H9 (cell line): ENCODE data around the gene TMEM176B. TPM values are rescaled to one million over a fixed set of nuclear protein-coding genes. Genes with fewer than 3 reads are reported as not detected.

Experiments used
- DNase-seq: peaks from one replicate; pipeline ENCODE4 v3.0.0-alpha.2; 2017
- H2AFZ ChIP-seq: one replicate; pipeline ENCODE4 v1.6.1; 2013; ENCODE audit warnings: mild to moderate bottlenecking, low read length, control low read depth, moderate library complexity
- H2AK5ac ChIP-seq: 2 replicates; pipeline ENCODE4 v1.6.1; 2013; ENCODE audit warnings: low read length, control low read depth, mixed read lengths; ENCODE audit not compliant: insufficient read length
- H2BK120ac ChIP-seq: one replicate; pipeline ENCODE4 v1.6.1; 2013; ENCODE audit warnings: low read depth, mild to moderate bottlenecking, low read length, control low read depth, inconsistent platforms; ENCODE audit not compliant: poor library complexity, severe bottlenecking
- H2BK12ac ChIP-seq: 2 replicates; pipeline ENCODE4 v1.6.1; 2013; ENCODE audit warnings: low read length, control low read depth, mixed read lengths, low read depth; ENCODE audit not compliant: insufficient read length
- H2BK15ac ChIP-seq: 2 replicates; pipeline ENCODE4 v1.6.1; 2013; ENCODE audit warnings: low read depth, low read length, control low read depth
- H2BK20ac ChIP-seq: one replicate; pipeline ENCODE4 v1.6.1; 2013; ENCODE audit warnings: low read depth, mild to moderate bottlenecking, low read length, control low read depth, inconsistent platforms; ENCODE audit not compliant: poor library complexity, severe bottlenecking
- H2BK5ac ChIP-seq: 2 replicates; pipeline ENCODE4 v1.6.1; 2013; ENCODE audit warnings: low read length, control low read depth, mixed read lengths; ENCODE audit not compliant: insufficient read length
- H3K14ac ChIP-seq: 2 replicates; pipeline ENCODE4 v1.6.1; 2013; ENCODE audit warnings: low read length, control low read depth; ENCODE audit not compliant: insufficient read depth
- H3K18ac ChIP-seq: 2 replicates; pipeline ENCODE4 v1.6.1; 2013; ENCODE audit warnings: low read depth, mild to moderate bottlenecking, mixed read lengths, low read length, control low read depth; ENCODE audit not compliant: insufficient read length
- H3K23ac ChIP-seq: 2 replicates; pipeline ENCODE4 v1.6.1; 2013; ENCODE audit warnings: low read length, control low read depth, mixed read lengths, low read depth; ENCODE audit not compliant: insufficient read length
- H3K23me2 ChIP-seq: 2 replicates; pipeline ENCODE4 v1.6.1; 2013; ENCODE audit warnings: low read depth, mild to moderate bottlenecking, mixed read lengths, low read length, control low read depth; ENCODE audit not compliant: insufficient read length, poor library complexity, severe bottlenecking
- H3K27ac ChIP-seq: 2 replicates; pipeline ENCODE4 v1.5.1; 2013; ENCODE audit warnings: low read length, control low read depth, mixed read lengths, low read depth; ENCODE audit not compliant: insufficient read length
- H3K27me3 ChIP-seq: 2 replicates; pipeline ENCODE4 v1.6.1; 2013; ENCODE audit warnings: low read length, control low read depth, inconsistent platforms; ENCODE audit not compliant: insufficient read depth
- H3K4ac ChIP-seq: 2 replicates; pipeline ENCODE4 v1.6.1; 2013; ENCODE audit warnings: low read depth, mild to moderate bottlenecking, control low read depth, inconsistent platforms, low read length, moderate library complexity
- H3K4me1 ChIP-seq: 2 replicates; pipeline ENCODE4 v1.6.1; 2013; ENCODE audit warnings: low read length, control low read depth, inconsistent platforms; ENCODE audit not compliant: insufficient read depth
- H3K4me2 ChIP-seq: 2 replicates; pipeline ENCODE4 v1.6.1; 2013; ENCODE audit warnings: low read length, control low read depth, mixed read lengths; ENCODE audit not compliant: insufficient read length, insufficient read depth
- H3K56ac ChIP-seq: 2 replicates; pipeline ENCODE4 v1.6.1; 2013; ENCODE audit warnings: low read depth, mild to moderate bottlenecking, mixed read lengths, low read length, control low read depth; ENCODE audit not compliant: insufficient read length
- H3K79me1 ChIP-seq: 2 replicates; pipeline ENCODE4 v1.6.1; 2013; ENCODE audit warnings: low read depth, mild to moderate bottlenecking, moderate library complexity, low read length, control low read depth, inconsistent platforms; ENCODE audit not compliant: insufficient read depth, poor library complexity, severe bottlenecking
- H3K79me2 ChIP-seq: 2 replicates; pipeline ENCODE4 v1.6.1; 2013; ENCODE audit warnings: low read length, control low read depth, inconsistent platforms; ENCODE audit not compliant: insufficient read depth
- H3K9ac ChIP-seq: 2 replicates; pipeline ENCODE4 v1.6.1; 2013; ENCODE audit warnings: low read length, control low read depth, mixed read lengths; ENCODE audit not compliant: insufficient read length; ENCODE audit errors: extremely low read depth
- H3K9me3 ChIP-seq: one replicate; pipeline ENCODE4 v1.6.1; 2013; ENCODE audit warnings: low read depth, low read length, inconsistent platforms; ENCODE audit not compliant: control insufficient read depth
- H3T11ph ChIP-seq: one replicate; pipeline ENCODE4 v1.6.1; 2013; ENCODE audit warnings: mild to moderate bottlenecking, low read length, control low read depth, inconsistent platforms
- H4K20me1 ChIP-seq: one replicate; pipeline ENCODE4 v1.6.1; 2013; ENCODE audit not compliant: control insufficient read depth, insufficient read length, insufficient read depth
- H4K5ac ChIP-seq: 2 replicates; pipeline ENCODE4 v1.6.1; 2013; ENCODE audit warnings: low read depth, mild to moderate bottlenecking, mixed read lengths, low read length, control low read depth; ENCODE audit not compliant: insufficient read length
- H4K8ac ChIP-seq: replicated peaks from 2 replicates; pipeline ENCODE4 v1.6.1; 2013; ENCODE audit warnings: low read length, control low read depth, mixed read lengths, low read depth; ENCODE audit not compliant: insufficient read length
- H4K91ac ChIP-seq: 2 replicates; pipeline ENCODE4 v1.6.1; 2013; ENCODE audit warnings: low read depth, mild to moderate bottlenecking, moderate library complexity, mixed read lengths, low read length, control low read depth; ENCODE audit not compliant: insufficient read length
- H3K27ac Mint-ChIP-seq, 3 experiments: 2 replicates in 2 of 3; 3 replicates in 1 of 3; pipeline ENCODE4 v1.8.0; 2020 to 2021; ENCODE audit warnings: mixed read lengths in 3 of 3, mild to moderate bottlenecking in 1 of 3, moderate library complexity in 1 of 3
- H3K27me3 Mint-ChIP-seq: 2 replicates; pipeline ENCODE4 v1.8.0; 2021; ENCODE audit warnings: low read depth, mild to moderate bottlenecking, moderate library complexity, mixed read lengths
- H3K36me3 Mint-ChIP-seq, 3 experiments: 2 replicates in 2 of 3; 3 replicates in 1 of 3; pipeline ENCODE4 v1.8.0; 2020 to 2021; ENCODE audit warnings: low read depth in 3 of 3, mixed read lengths in 3 of 3; ENCODE audit not compliant: insufficient read depth in 1 of 3
- H3K4me1 Mint-ChIP-seq, 2 experiments: 2 replicates each; pipeline ENCODE4 v1.8.0; 2020; ENCODE audit warnings: mixed read lengths in 2 of 2
- H3K4me3 Mint-ChIP-seq, 2 experiments: 2 replicates in 1 of 2; 3 replicates in 1 of 2; pipeline ENCODE4 v1.8.0; 2020 to 2021; ENCODE audit warnings: mild to moderate bottlenecking in 2 of 2, mixed read lengths in 2 of 2, moderate library complexity in 1 of 2
- H3K9me3 Mint-ChIP-seq, 2 experiments: 2 replicates in 1 of 2; 3 replicates in 1 of 2; pipeline ENCODE4 v1.8.0; 2020; ENCODE audit warnings: mild to moderate bottlenecking in 2 of 2, mixed read lengths in 2 of 2, moderate library complexity in 1 of 2
- whole genome bisulfite sequencing: extraction: QIAGEN DNeasy Blood & Tissue Kit; methylation state at CpG from one replicate; pipeline ENCODE4 v1.1.7; 2013; ENCODE audit warnings: missing lambda C conversion rate, low lambda C conversion rate, mixed read lengths; ENCODE audit not compliant: insufficient read length; ENCODE audit errors: extremely low coverage; 5-methylcytosine and 5-hydroxymethylcytosine counted together
- total RNA-seq: library from RNA; stranded (reverse); gene quantifications from 2 replicates; pipeline ENCODE4 v1.2.1, GENCODE V29; 2021
- TF ChIP-seq, protein P1 (sequence below): fragments of 200-600 bp; sonication (generic); conservative IDR thresholded peaks from 3 replicates; pipeline ENCODE4 v1.8.0; 2021; ENCODE audit warnings: antibody characterized with exemption, mild to moderate bottlenecking

Gene TMEM176B
- total RNA-seq, 1 experiment from 2014 or later: 0.85 TPM

DNA sequence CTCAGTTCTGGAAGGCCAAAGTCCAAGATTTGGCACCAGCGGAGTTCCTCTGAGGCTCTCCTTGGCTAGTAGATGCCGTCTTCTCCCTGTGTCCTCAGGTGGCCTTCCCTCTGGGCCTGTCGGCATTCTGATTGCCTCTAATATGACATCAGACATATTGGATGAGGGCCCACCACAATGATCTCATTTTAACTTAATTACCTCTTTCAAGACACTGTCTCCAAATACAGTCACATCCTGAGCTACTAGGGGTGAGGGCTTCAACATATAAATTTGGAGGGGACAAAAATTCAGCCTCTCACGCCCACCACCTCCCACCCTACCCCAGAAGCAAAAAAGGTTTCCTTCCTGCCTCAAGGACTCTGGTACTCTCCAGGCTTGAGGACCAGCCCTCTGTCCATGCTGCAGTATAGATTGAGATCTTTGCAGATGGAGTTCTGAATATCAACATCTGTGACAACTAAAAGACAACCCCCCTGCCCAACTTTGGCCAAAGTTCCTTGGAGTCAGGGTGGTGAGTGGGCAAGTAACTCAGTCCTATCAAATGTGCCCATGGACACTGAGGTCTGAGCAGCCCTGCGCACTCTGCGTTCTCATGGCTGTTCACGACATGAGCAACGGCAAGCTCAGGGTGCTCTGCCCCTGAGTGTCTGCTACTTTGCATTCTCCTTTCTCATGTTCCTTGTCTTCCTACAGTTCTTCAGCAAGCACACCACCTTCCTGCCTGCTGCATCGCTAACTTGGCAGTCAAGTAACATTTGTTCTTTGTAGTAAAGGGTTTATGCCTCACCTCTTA, 11.5 kb downstream of the TMEM176B start:
- no peak overlapping the region for H3K18ac ChIP-seq
- H3K4me1 ChIP-seq: no peaks in the 10 kb centered on the region
- H4K20me1 ChIP-seq: no peaks in the 10 kb centered on the region
- H4K8ac ChIP-seq: no peak overlapping the region
- DNase-seq: no peak
- H3K4me3 Mint-ChIP-seq: no peak overlapping the region
- H3K27ac ChIP-seq: no peak overlapping the region
- no CpG with 5 or more reads among the region's 9 CpGs for WGBS
- no peak overlapping the region for H3K23ac ChIP-seq
- H4K91ac ChIP-seq: no peak overlapping the region
- H2BK5ac ChIP-seq: no peak overlapping the region
- no peak overlapping the region for H3K56ac ChIP-seq
- no peaks in the 10 kb centered on the region for H3K79me1 ChIP-seq
- H3K27me3 ChIP-seq: no peaks in the 10 kb centered on the region
- no peaks in the 10 kb centered on the region for H3K23me2 ChIP-seq
- peaks cover 52% of the 10 kb centered on the region for H3K27me3 Mint-ChIP-seq
- H2BK120ac ChIP-seq: no peak overlapping the region
- H3K14ac ChIP-seq: no peak overlapping the region
- no peak overlapping the region for H2BK12ac ChIP-seq
- no peak overlapping the region for H4K5ac ChIP-seq
- H3K9ac ChIP-seq: no peak overlapping the region
- H3K9me3 ChIP-seq: no peaks in the 10 kb centered on the region
- H3K4ac ChIP-seq: no peak overlapping the region
- TF ChIP-seq, protein P1, sequence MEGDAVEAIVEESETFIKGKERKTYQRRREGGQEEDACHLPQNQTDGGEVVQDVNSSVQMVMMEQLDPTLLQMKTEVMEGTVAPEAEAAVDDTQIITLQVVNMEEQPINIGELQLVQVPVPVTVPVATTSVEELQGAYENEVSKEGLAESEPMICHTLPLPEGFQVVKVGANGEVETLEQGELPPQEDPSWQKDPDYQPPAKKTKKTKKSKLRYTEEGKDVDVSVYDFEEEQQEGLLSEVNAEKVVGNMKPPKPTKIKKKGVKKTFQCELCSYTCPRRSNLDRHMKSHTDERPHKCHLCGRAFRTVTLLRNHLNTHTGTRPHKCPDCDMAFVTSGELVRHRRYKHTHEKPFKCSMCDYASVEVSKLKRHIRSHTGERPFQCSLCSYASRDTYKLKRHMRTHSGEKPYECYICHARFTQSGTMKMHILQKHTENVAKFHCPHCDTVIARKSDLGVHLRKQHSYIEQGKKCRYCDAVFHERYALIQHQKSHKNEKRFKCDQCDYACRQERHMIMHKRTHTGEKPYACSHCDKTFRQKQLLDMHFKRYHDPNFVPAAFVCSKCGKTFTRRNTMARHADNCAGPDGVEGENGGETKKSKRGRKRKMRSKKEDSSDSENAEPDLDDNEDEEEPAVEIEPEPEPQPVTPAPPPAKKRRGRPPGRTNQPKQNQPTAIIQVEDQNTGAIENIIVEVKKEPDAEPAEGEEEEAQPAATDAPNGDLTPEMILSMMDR: no peak
- H2AK5ac ChIP-seq: no peak overlapping the region
- no peak overlapping the region for H3T11ph ChIP-seq
- no peak overlapping the region for H2BK15ac ChIP-seq
- no peak overlapping the region for H2AFZ ChIP-seq
- H3K4me1 Mint-ChIP-seq: no peaks in the 10 kb centered on the region
- no peak overlapping the region for H3K4me2 ChIP-seq
- H3K36me3 Mint-ChIP-seq: no peaks in the 10 kb centered on the region
- H2BK20ac ChIP-seq: no peak overlapping the region
- no peaks in the 10 kb centered on the region for H3K79me2 ChIP-seq
- no peak overlapping the region for H3K27ac Mint-ChIP-seq
- no peaks in the 10 kb centered on the region for H3K9me3 Mint-ChIP-seq
